Activated CD8-positive, alpha-beta memory T cell treated with anti-CD3 and anti-CD28 coated beads for 1 hour (primary cell): ENCODE results near the gene AACS.

Experiments
- DNase-seq, 2 donors: peaks; one replicate each; pipeline ENCODE4 v3.0.0-alpha.2; 2020; ENCODE audit warnings: low read depth in 1 of 2; ENCODE audit errors: extremely low read depth in 1 of 2

The AACS gene

GRCh38 chr12:125148316-125148715 lies 83.1 kb downstream of the AACS start:
- no peak for DNase-seq

GRCh38 chr12:125149160-125150108 lies 84.2 kb downstream of the AACS start:
- DNase-seq: no peak

GRCh38 chr12:125151284-125151683 lies 86.0 kb downstream of the AACS start:
- DNase-seq: no peak

GRCh38 chr12:125152463-125152862 lies 87.2 kb downstream of the AACS start:
- DNase-seq: no peak

- DNase-seq: no peak
Observed at GRCh38 chr12:125155366-125155765, 90.1 kb downstream of the AACS start.

GRCh38 chr12:125157177-125157576 lies 91.9 kb downstream of the AACS start:
- no peak for DNase-seq

- no peak for DNase-seq
Observed at GRCh38 chr12:125159702-125160101, 94.5 kb downstream of the AACS start.

GRCh38 chr12:125160281-125160955 lies 95.2 kb downstream of the AACS start:
- no peak for DNase-seq

GRCh38 chr12:125161712-125162022 lies 96.4 kb downstream of the AACS start:
- DNase-seq: no peak

- no peak for DNase-seq
Observed at GRCh38 chr12:125162489-125163028, 97.3 kb downstream of the AACS start.

- no peak for DNase-seq
Observed at GRCh38 chr12:125163148-125163547, 97.9 kb downstream of the AACS start.

GRCh38 chr12:125164541-125164940 lies 99.3 kb downstream of the AACS start:
- DNase-seq: no peak

- DNase-seq: no peak
Observed at GRCh38 chr12:125166041-125166440, 100.8 kb downstream of the AACS start.

GRCh38 chr12:125167658-125168057 lies 102.4 kb downstream of the AACS start:
- no peak for DNase-seq

GRCh38 chr12:125169451-125169850 lies 104.2 kb downstream of the AACS start:
- no peak for DNase-seq

GRCh38 chr12:125169870-125170269 lies 104.6 kb downstream of the AACS start:
- DNase-seq: no peak

- no peak for DNase-seq
Observed at GRCh38 chr12:125171267-125171666, 106.0 kb downstream of the AACS start.

- no peak for DNase-seq
Observed at GRCh38 chr12:125172231-125172850, 107.1 kb downstream of the AACS start.

GRCh38 chr12:125175576-125175975 lies 110.3 kb downstream of the AACS start:
- no peak for DNase-seq

- no peak for DNase-seq
Observed at GRCh38 chr12:125178222-125178621, 113.0 kb downstream of the AACS start.

GRCh38 chr12:125180144-125180543 lies 114.9 kb downstream of the AACS start:
- no peak for DNase-seq

GRCh38 chr12:125181107-125181506 lies 115.9 kb downstream of the AACS start:
- DNase-seq: no peak
